OCI-LY3 (cell line): Measurements from ENCODE around the gene AQP12A.
"Not testable (repeated sequence)": the region's sequence is repeated elsewhere in the genome, so short reads cannot be mapped to it uniquely, and the experiment has no call there.

Source experiments
- H2AFZ ChIP-seq: fragments of 200-600, 300-600 bp; shearing (Covaris generic); 2 replicates; pipeline ENCODE4 v1.6.0; 2014; ENCODE audit warnings: antibody characterized with exemption, low read depth, low read length
- H3K27ac ChIP-seq: fragments of 200-600, 300-600 bp; sonication (generic); 2 replicates; pipeline ENCODE4 v1.5.1; 2014; ENCODE audit warnings: mild to moderate bottlenecking, low read length, moderate library complexity, mixed read lengths
- H3K27me3 ChIP-seq: fragments of 200-600, 300-600 bp; sonication (generic); 2 replicates; pipeline ENCODE4 v1.6.1; 2014; ENCODE audit warnings: low read depth, low read length, mixed read lengths
- H3K36me3 ChIP-seq: fragments of 200-600, 300-600 bp; sonication (generic); replicated peaks from 2 replicates; pipeline ENCODE3; 2014; ENCODE audit warnings: low read depth, low read length, mixed read lengths
- H3K4me1 ChIP-seq: fragments of 300-600, 200-600 bp; sonication (generic); 2 replicates; pipeline ENCODE4 v1.6.1; 2014; ENCODE audit warnings: low read length, mixed read lengths
- H3K4me2 ChIP-seq: fragments of 200-600, 300-600 bp; sonication (generic); 2 replicates; pipeline ENCODE4 v1.6.1; 2014; ENCODE audit warnings: low read length, mixed read lengths
- H3K4me3 ChIP-seq: fragments of 300-600, 200-600 bp; sonication (generic); 2 replicates; pipeline ENCODE4 v1.5.1; 2014; ENCODE audit warnings: antibody characterized with exemption, mild to moderate bottlenecking, low read length, moderate library complexity
- H3K79me2 ChIP-seq: fragments of 300-600, 200-600 bp; shearing (Covaris generic); 2 replicates; pipeline ENCODE4 v1.6.1; 2014; ENCODE audit warnings: mild to moderate bottlenecking, low read length, mixed read lengths
- H3K9ac ChIP-seq: fragments of 300-600, 200-600 bp; shearing (Covaris generic); 2 replicates; pipeline ENCODE4 v1.6.0; 2014; ENCODE audit warnings: mild to moderate bottlenecking, low read length, moderate library complexity
- H3K9me3 ChIP-seq: fragments of 200-600, 300-600 bp; shearing (Covaris generic); 2 replicates; pipeline ENCODE4 v1.6.1; 2014; ENCODE audit warnings: low read length, mixed read lengths; ENCODE audit not compliant: insufficient read depth
- H4K20me1 ChIP-seq: fragments of 200-600, 300-600 bp; sonication (generic); 2 replicates; pipeline ENCODE4 v1.6.1; 2016; ENCODE audit warnings: low read length, mixed read lengths; ENCODE audit not compliant: insufficient read depth
- EZH2phosphoT487 ChIP-seq: fragments of 200-600 bp; shearing (Covaris generic); IDR thresholded peaks from 2 replicates; pipeline ENCODE4 v1.6.1; 2018; ENCODE audit warnings: antibody characterized with exemption, mixed run types, low read depth
- TF ChIP-seq, protein P1 (sequence below): fragments of 200-600, 300-600 bp; sonication (generic); IDR thresholded peaks from 2 replicates; pipeline ENCODE4 v1.5.1; 2014; ENCODE audit warnings: antibody characterized with exemption, low read length, low read depth

The AQP12A gene

GRCh38 chr2:240672701-240673190 lies 18.9 kb upstream of the AQP12A start:
- H3K9me3 ChIP-seq = no peaks in the 10 kb centered on the region
- no peaks in the 10 kb centered on the region; the same call in 1 of the 2 replicates for H3K27me3 ChIP-seq
- no peaks in the 10 kb centered on the region for H3K4me1 ChIP-seq
- no peaks in the 10 kb centered on the region for H4K20me1 ChIP-seq
- TF ChIP-seq EZH2phosphoT487 = no peak
- TF ChIP-seq, protein P1, sequence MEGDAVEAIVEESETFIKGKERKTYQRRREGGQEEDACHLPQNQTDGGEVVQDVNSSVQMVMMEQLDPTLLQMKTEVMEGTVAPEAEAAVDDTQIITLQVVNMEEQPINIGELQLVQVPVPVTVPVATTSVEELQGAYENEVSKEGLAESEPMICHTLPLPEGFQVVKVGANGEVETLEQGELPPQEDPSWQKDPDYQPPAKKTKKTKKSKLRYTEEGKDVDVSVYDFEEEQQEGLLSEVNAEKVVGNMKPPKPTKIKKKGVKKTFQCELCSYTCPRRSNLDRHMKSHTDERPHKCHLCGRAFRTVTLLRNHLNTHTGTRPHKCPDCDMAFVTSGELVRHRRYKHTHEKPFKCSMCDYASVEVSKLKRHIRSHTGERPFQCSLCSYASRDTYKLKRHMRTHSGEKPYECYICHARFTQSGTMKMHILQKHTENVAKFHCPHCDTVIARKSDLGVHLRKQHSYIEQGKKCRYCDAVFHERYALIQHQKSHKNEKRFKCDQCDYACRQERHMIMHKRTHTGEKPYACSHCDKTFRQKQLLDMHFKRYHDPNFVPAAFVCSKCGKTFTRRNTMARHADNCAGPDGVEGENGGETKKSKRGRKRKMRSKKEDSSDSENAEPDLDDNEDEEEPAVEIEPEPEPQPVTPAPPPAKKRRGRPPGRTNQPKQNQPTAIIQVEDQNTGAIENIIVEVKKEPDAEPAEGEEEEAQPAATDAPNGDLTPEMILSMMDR = no peak
- no peak overlapping the region for H3K9ac ChIP-seq
- no peaks in the 10 kb centered on the region for H3K79me2 ChIP-seq
- no peaks in the 10 kb centered on the region for H3K36me3 ChIP-seq
- H3K4me3 ChIP-seq = no peak overlapping the region
- H3K4me2 ChIP-seq = no peak overlapping the region
- no peak overlapping the region for H3K27ac ChIP-seq
- H2AFZ ChIP-seq = no peak overlapping the region

- H3K4me3 ChIP-seq, H3K79me2 ChIP-seq, H3K36me3 ChIP-seq, H3K27ac ChIP-seq, H2AFZ ChIP-seq, H4K20me1 ChIP-seq, H3K9ac ChIP-seq, H3K4me1 ChIP-seq, H3K27me3 ChIP-seq, H3K4me2 ChIP-seq, H3K9me3 ChIP-seq: not testable (repeated sequence)
Observed at GRCh38 chr2:240674461-240675184, 17.0 kb upstream of the AQP12A start.

GRCh38 chr2:240675345-240675744 lies 16.3 kb upstream of the AQP12A start:
- H3K27me3 ChIP-seq, H4K20me1 ChIP-seq: not testable (repeated sequence)

DNA sequence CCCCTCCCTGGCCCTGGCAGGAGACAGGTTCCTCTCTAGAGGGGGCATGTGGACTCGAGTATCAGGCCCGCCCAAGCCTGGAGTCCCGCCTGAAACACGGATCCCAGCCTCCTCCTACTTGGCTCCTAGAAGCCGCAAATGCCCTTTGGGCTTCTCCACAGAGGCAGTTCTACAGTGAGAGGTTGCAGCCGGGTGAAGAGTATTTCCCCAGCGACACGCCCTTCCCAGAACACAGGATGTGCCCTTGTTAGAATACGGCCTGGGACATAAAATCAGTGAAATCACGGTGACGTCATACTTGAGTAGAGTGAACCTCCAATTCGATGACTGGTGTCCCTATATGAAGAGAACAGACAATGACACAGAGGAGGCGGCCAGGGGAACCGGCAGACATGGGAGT lies 13.6 kb upstream of the AQP12A start:
- not testable (repeated sequence) for H2AFZ ChIP-seq, H4K20me1 ChIP-seq, H3K36me3 ChIP-seq, H3K9ac ChIP-seq, H3K27ac ChIP-seq, H3K27me3 ChIP-seq, H3K4me3 ChIP-seq, H3K4me1 ChIP-seq, H3K4me2 ChIP-seq, H3K9me3 ChIP-seq, H3K79me2 ChIP-seq

More at GRCh38 chr2:240675345-240675744, 16.3 kb upstream of the AQP12A start:
- not testable (repeated sequence) for H3K4me3 ChIP-seq, H3K4me1 ChIP-seq, H3K36me3 ChIP-seq, H2AFZ ChIP-seq, H3K4me2 ChIP-seq, H3K9ac ChIP-seq, H3K27ac ChIP-seq, H3K79me2 ChIP-seq, H3K9me3 ChIP-seq

DNA sequence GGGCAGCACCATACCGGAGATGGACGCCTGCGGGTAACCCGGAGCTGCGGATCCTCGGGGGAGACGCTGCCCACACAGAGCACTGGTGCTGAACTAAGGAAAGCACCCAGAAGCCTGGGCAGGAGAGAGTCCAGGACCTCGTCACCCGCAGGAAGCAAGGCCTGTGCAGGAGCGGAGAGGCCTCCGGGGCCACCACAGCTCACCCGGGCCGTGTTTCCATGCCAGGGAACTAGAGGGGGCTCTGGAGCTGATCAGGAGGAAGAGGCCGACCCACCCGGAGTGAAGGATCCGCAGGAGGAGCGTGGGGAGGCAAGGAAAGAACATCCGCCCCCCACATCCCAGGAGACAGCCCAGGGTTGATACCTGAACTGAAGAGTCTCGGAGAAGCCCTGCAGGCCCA lies 12.8 kb upstream of the AQP12A start:
- H3K36me3 ChIP-seq, H2AFZ ChIP-seq, H3K9ac ChIP-seq, H3K4me3 ChIP-seq, H3K27me3 ChIP-seq, H3K4me1 ChIP-seq, H3K9me3 ChIP-seq, H3K27ac ChIP-seq, H3K4me2 ChIP-seq, H3K79me2 ChIP-seq, H4K20me1 ChIP-seq: not testable (repeated sequence)

DNA sequence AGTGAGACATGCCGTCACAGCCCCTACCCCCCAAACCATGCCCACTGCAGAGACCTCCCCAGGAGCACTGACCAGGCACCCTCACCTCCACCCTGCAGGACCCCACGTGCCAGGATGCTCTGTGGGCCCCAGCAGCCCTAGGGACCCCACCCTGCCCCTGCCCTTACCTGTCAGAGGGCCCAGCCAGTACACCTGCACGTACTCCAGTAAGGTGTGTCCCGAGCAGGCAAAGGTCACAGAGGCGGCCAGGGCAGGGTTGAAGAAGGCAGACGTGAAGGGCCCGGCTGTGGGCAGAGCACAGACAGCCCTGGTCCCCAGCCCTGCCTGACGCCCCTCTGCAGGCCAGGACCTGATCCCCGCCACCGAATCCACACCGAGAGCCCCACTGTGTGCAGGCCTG lies 11.5 kb upstream of the AQP12A start:
- H3K27ac ChIP-seq, H3K9me3 ChIP-seq, H3K79me2 ChIP-seq, H3K27me3 ChIP-seq, H3K4me1 ChIP-seq, H4K20me1 ChIP-seq, H3K9ac ChIP-seq, H3K4me3 ChIP-seq, H2AFZ ChIP-seq, H3K4me2 ChIP-seq, H3K36me3 ChIP-seq: not testable (repeated sequence)

- peaks cover 12% of the 10 kb centered on the region; the same call in 1 of the 2 replicates for H3K27me3 ChIP-seq
- H3K9me3 ChIP-seq, H2AFZ ChIP-seq, H3K4me1 ChIP-seq, H3K27ac ChIP-seq, H3K79me2 ChIP-seq, H3K9ac ChIP-seq, H3K36me3 ChIP-seq, H3K4me3 ChIP-seq, H4K20me1 ChIP-seq, H3K4me2 ChIP-seq: not testable (repeated sequence)
Observed at GRCh38 chr2:240682431-240683224, 9.0 kb upstream of the AQP12A start, which contains the start of gene AQP12B. AQP12B (minus strand) TSS chr2:240682885; CDS start chr2:240682837, 48 bp downstream.

DNA sequence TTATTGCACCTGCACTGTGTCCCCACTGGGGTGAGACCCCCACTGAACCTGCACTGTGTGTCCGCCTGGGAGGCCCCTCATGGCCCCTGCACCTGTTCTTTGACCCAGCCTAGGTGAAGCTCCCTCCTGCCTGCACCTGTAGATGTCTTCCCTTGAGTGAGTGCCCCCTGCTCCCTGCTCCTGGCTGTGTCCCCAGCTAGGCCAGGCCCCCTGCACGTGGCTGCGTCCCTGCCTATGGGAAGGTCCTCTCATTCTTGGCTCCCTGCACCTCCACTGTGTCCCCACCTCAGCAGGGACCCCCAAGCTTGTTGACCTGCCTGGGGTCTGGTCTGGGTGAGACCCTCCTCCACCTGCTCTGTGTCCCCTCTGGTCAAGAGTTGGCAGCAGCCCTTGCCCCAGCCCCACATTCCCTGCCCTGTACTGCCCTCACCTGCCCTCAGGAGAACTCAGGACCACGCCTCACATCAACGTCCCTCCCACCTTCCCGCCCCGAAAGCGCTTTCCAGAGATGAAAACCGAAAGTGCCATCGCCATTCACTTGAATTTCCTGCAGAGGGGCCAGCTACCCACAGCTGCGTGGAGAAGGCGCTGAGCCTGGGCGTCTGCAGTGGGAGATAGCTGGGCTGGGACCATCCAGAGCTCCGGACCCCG lies 8.2 kb upstream of the AQP12A start:
- H3K79me2 ChIP-seq, H3K4me2 ChIP-seq, H3K27ac ChIP-seq, H3K9ac ChIP-seq, H3K4me1 ChIP-seq, H3K36me3 ChIP-seq, H3K9me3 ChIP-seq, H2AFZ ChIP-seq, H3K4me3 ChIP-seq, H4K20me1 ChIP-seq: not testable (repeated sequence)
- peaks cover 12% of the 10 kb centered on the region; the same call in 1 of the 2 replicates for H3K27me3 ChIP-seq
